HUES64 (cell line): ENCODE results near the gene HPS1.

Experiments
- H3K27ac ChIP-seq: 2 replicates; pipeline ENCODE4 v1.7.0; 2013; ENCODE audit warnings: low read depth, low read length, inconsistent platforms
- H3K27me3 ChIP-seq: 2 replicates; pipeline ENCODE4 v1.6.1; 2013; ENCODE audit warnings: mild to moderate bottlenecking, low read length; ENCODE audit not compliant: insufficient read depth
- H3K36me3 ChIP-seq: 2 replicates; pipeline ENCODE4 v1.6.1; 2013; ENCODE audit warnings: mild to moderate bottlenecking, low read length; ENCODE audit not compliant: insufficient read depth
- H3K4me1 ChIP-seq: 2 replicates; pipeline ENCODE4 v1.6.1; 2013; ENCODE audit warnings: mild to moderate bottlenecking, low read length, moderate library complexity; ENCODE audit not compliant: insufficient read depth
- H3K4me3 ChIP-seq: 2 replicates; pipeline ENCODE4 v1.5.1; 2013; ENCODE audit warnings: mild to moderate bottlenecking, low read length, moderate library complexity
- H3K9ac ChIP-seq: 2 replicates; pipeline ENCODE4 v1.6.1; 2013; ENCODE audit warnings: mild to moderate bottlenecking, low read depth, low read length
- H3K9me3 ChIP-seq: 2 replicates; pipeline ENCODE4 v1.6.1; 2013; ENCODE audit warnings: low read depth, low read length; ENCODE audit not compliant: insufficient read depth
- WGBS: fragments of 150-250, 120-280 bp; methylation state at CpG from one replicate; pipeline ENCODE4 v1.1.7; 2013; ENCODE audit warnings: missing lambda C conversion rate; 5-methylcytosine and 5-hydroxymethylcytosine counted together

The HPS1 gene

DNA sequence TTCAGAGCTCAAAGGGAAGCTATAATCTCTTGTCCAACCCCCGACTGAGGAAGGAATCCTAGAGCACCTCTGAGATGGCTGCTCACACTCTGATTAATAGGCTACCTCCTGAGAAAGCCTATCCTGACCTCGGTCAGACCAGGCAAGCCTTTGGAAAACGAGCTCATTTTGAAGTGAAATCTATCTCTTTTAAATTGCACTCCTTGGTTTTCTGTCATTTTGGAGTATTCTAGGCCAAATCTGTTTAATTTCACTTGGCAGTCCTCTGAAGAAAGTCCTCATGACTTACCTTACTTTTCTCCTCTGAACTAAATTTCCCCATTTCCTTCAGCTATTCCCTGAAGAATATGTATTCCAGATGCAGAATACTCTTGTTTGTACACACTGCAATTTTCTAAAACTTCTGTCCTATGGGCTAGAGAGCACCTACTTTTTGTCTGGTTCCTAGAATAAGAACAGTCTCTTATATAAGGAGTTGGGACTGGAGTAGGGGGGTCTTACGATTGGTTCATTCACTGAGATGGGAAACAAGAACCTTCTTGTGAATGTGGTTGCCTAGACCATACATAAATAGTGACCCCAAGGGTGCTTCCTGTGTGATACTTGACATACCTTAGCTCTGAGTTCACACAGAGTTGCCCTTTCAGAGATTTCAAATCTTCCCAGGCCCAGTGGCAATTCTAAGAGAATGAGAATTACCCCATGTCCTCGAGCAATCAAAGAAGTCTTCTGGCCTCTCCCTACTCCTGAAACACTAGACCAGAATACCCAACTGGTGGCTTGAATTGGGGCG is 31.9 kb upstream of the HPS1 start:
- 88% methylated on average over 6 of the region's 6 CpGs for WGBS
- Histone ChIP-seq H3K4me1 (no peaks in the 10 kb centered on the region), H3K27me3 (no peaks in the 10 kb centered on the region), H3K27ac (no peak overlapping the region), H3K9ac (no peak overlapping the region), H3K36me3 (no peaks in the 10 kb centered on the region), H3K9me3 (peaks cover 3% of the 10 kb centered on the region; the same call in 1 of the 2 replicates), H3K4me3 (no peak overlapping the region)

GRCh38 chr10:98477861-98478260 is 31.1 kb upstream of the HPS1 start:
- Histone ChIP-seq H3K27me3 (no peaks in the 10 kb centered on the region), H3K9ac (no peak overlapping the region), H3K27ac (no peak overlapping the region), H3K9me3 (no peaks in the 10 kb centered on the region), H3K4me3 (no peak overlapping the region), H3K4me1 (no peaks in the 10 kb centered on the region), H3K36me3 (no peaks in the 10 kb centered on the region)

DNA sequence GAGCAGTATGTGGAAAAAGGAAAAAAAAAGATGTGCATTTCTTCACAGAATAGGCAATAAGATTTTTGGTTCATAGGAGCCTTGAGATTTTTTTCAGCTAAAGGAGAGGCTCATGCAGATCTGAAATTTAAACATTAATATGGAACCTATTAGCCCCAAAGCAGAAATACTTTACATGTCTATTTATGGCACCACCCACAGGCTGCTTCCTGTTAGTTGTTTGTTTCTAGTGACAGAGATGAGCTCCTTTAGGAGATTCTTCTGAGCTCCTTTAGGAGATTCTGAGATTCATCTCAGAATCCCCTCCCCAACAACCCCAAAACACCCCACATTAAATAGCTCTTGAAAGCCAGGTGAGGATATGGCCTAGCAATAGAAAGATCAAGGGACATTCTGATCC is 27.9 kb upstream of the HPS1 start:
- H3K27ac ChIP-seq = no peak overlapping the region
- no peak overlapping the region for H3K9ac ChIP-seq
- no peaks in the 10 kb centered on the region for H3K36me3 ChIP-seq
- H3K9me3 ChIP-seq = no peaks in the 10 kb centered on the region
- H3K4me1 ChIP-seq = peaks cover 13% of the 10 kb centered on the region; the same call in 1 of the 2 replicates
- no peak overlapping the region for H3K4me3 ChIP-seq
- peaks cover 10% of the 10 kb centered on the region; the same call in 1 of the 2 replicates for H3K27me3 ChIP-seq

DNA sequence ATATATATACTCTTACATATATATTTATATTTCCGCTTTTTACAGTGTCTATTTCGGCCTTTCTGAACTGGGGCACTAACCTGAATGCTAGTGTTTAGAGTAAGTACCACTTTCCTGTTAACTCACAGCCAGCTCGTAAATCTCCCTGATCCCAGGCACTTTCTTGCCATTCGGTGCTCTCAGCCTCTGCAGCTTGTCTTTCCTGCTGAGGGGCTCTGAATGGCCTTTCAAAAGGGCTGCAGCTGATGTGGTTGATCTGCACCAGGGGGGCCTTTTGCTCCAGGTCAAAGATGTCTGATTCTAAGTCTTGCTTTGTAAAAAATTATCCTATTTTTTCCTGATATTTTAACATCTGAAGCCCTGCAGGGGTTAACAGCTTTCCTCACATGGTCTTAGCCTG is 25.5 kb upstream of the HPS1 start:
- H3K9me3 ChIP-seq = no peaks in the 10 kb centered on the region
- no peak overlapping the region for H3K27ac ChIP-seq
- no peak overlapping the region for H3K9ac ChIP-seq
- 42% methylated on average over 3 of the region's 4 CpGs for WGBS
- H3K4me3 ChIP-seq = no peak overlapping the region
- peaks cover 13% of the 10 kb centered on the region; the same call in 1 of the 2 replicates for H3K4me1 ChIP-seq
- peaks cover 28% of the 10 kb centered on the region for H3K27me3 ChIP-seq
- no peaks in the 10 kb centered on the region for H3K36me3 ChIP-seq

DNA sequence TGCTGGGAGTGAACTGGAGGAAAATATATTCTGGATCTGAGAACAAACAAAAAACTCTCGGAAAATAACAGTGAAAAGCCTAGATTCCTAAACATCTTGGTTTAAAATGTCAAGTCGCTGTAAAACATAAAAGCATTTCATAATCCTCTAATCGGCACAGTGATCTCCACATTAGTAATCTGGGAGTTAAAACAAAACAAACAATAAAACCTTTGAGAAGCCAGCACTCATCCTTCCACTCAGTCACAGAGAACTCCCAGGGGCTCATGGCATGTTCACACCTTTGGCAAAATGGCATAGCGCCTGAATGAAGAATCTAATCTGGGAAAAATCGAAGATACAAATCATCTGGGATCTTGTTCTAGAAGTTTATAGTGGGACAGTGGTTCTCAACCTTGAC is 24.1 kb upstream of the HPS1 start:
- Histone ChIP-seq H3K9me3 (no peaks in the 10 kb centered on the region), H3K4me1 (peaks cover 13% of the 10 kb centered on the region; the same call in 1 of the 2 replicates), H3K4me3 (no peak overlapping the region), H3K27ac (no peak overlapping the region), H3K9ac (no peak overlapping the region), H3K36me3 (no peaks in the 10 kb centered on the region), H3K27me3 (peaks cover 28% of the 10 kb centered on the region)
- WGBS = 100% methylated on average over 5 of the region's 5 CpGs

DNA sequence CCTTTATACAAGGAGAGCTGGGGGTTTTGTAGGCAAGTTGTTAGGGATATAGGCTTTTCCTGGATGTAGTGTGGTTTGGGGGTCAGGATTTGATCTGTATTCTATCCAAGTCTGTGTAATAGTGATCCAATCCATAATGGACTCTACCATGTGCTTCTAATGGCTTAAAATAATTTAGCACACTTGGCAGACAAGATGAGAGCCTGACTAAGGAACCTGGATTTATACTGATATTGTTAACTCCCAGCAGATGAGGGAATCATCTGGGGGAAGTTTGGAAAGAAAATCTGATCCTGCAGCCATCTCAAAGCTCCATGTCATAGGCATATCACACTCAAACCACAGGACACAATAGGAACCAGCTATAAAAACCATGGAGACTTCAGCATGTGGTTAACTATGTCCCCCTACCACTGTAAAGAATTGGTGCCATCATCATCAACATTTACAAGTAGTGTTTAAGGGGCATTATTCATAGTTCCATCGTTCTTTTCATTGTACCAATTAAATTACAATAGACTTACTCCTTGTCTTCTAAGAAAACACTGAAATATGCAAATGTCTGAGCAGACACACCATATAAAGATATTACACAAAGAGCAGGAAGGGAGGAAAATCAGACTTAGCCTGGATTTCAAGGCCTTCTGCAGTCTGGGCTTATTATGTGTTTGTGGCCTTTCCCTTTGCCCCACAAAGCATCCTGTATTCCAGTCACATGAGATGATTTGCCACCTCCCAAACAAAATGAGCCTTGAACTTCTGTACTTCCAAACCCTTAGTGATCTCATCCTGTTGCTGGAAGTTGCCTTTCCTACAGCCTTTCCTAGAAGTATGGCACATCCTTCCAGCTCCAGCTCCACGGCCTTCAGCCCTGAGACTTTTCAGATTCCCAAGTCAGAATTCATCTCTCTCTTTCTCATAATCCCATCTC is 22.5 kb upstream of the HPS1 start:
- Histone ChIP-seq H3K9me3 (no peaks in the 10 kb centered on the region), H3K27me3 (peaks cover 28% of the 10 kb centered on the region), H3K9ac (no peak overlapping the region), H3K36me3 (no peaks in the 10 kb centered on the region), H3K4me3 (no peak overlapping the region), H3K27ac (no peak overlapping the region), H3K4me1 (peaks cover 13% of the 10 kb centered on the region; the same call in 1 of the 2 replicates)
- WGBS = 89% methylated on average over 2 of the region's 2 CpGs

- H3K36me3 ChIP-seq = no peaks in the 10 kb centered on the region
- H3K4me1 ChIP-seq = peaks cover 12% of the 10 kb centered on the region; the same call in 1 of the 2 replicates
- 6% methylated on average over 44 of the region's 44 CpGs for WGBS
- no peak overlapping the region; the same call in 1 of the 2 replicates for H3K9ac ChIP-seq
- no peak overlapping the region for H3K27ac ChIP-seq
- H3K4me3 ChIP-seq = peak overlapping the region; percentile 54
- H3K9me3 ChIP-seq = no peaks in the 10 kb centered on the region
- peaks cover 28% of the 10 kb centered on the region for H3K27me3 ChIP-seq
Measured at GRCh38 chr10:98467506-98468318, 21.0 kb upstream of the HPS1 start.

GRCh38 chr10:98466861-98467505 is 20.2 kb upstream of the HPS1 start:
- H3K27me3 ChIP-seq = peaks cover 28% of the 10 kb centered on the region
- H3K9me3 ChIP-seq = no peaks in the 10 kb centered on the region
- no peaks in the 10 kb centered on the region for H3K36me3 ChIP-seq
- WGBS = 70% methylated on average over 15 of the region's 15 CpGs
- peaks cover 7% of the 10 kb centered on the region; the same call in 1 of the 2 replicates for H3K4me1 ChIP-seq
- no peak overlapping the region for H3K27ac ChIP-seq
- H3K9ac ChIP-seq = no peak overlapping the region
- no peak overlapping the region for H3K4me3 ChIP-seq

- Histone ChIP-seq H3K27ac (no peak overlapping the region), H3K36me3 (no peaks in the 10 kb centered on the region), H3K9me3 (no peaks in the 10 kb centered on the region), H3K9ac (no peak overlapping the region), H3K27me3 (peaks cover 28% of the 10 kb centered on the region), H3K4me1 (peaks cover 2% of the 10 kb centered on the region; the same call in 1 of the 2 replicates), H3K4me3 (no peak overlapping the region)
- 93% methylated on average over 3 of the region's 3 CpGs for WGBS
Measured at GRCh38 chr10:98465866-98466265, 19.1 kb upstream of the HPS1 start.

GRCh38 chr10:98463976-98464754 is 17.4 kb upstream of the HPS1 start:
- H3K27ac ChIP-seq = no peak overlapping the region
- H3K4me3 ChIP-seq = no peak overlapping the region
- no peaks in the 10 kb centered on the region for H3K36me3 ChIP-seq
- H3K9me3 ChIP-seq = no peaks in the 10 kb centered on the region
- H3K27me3 ChIP-seq = peaks cover 15% of the 10 kb centered on the region
- no peak overlapping the region for H3K9ac ChIP-seq
- peaks cover 2% of the 10 kb centered on the region; the same call in 1 of the 2 replicates for H3K4me1 ChIP-seq
- WGBS = 96% methylated on average over 8 of the region's 8 CpGs
